HepG2 (cell line): ENCODE data around the gene NCOA4. TPM values are rescaled to one million over a fixed set of nuclear protein-coding genes. Genes with fewer than 3 reads are reported as not detected.

Experiments used
- ATF3 ChIP-seq: sonication (generic); formaldehyde crosslinking; IDR thresholded peaks from 2 replicates; pipeline ENCODE4 v1.4.0; 2020; ENCODE audit warnings: missing genetic modification reagents
- EHMT2 ChIP-seq: fragments of 200-600 bp; sonication (generic); IDR thresholded peaks from 2 replicates; pipeline ENCODE4 v1.7.0; 2017; ENCODE audit warnings: antibody characterized with exemption, low read depth, low read length, borderline replicate concordance
- FOXP1 ChIP-seq, 2 experiments: fragments of 450-650 bp in 1 of 2; IDR thresholded peaks; 2 replicates each; pipeline ENCODE4 v1.6.1; 2017 to 2018; ENCODE audit warnings: antibody characterized with exemption in 1 of 2
- HNF1B ChIP-seq: sonication (generic); formaldehyde crosslinking; IDR thresholded peaks from 2 replicates; pipeline ENCODE4 v1.5.1; 2020; ENCODE audit warnings: mild to moderate bottlenecking, moderate library complexity, missing genetic modification reagents
- JUNB ChIP-seq: sonication (generic); formaldehyde crosslinking; IDR thresholded peaks from 2 replicates; pipeline ENCODE4 v1.8.0; 2022; ENCODE audit warnings: missing genetic modification reagents, mild to moderate bottlenecking, borderline replicate concordance
- MIER2 ChIP-seq: IDR thresholded peaks from 2 replicates; pipeline ENCODE4 v1.6.1; 2016; ENCODE audit warnings: missing biosample characterization, missing genetic modification reagents
- MXD4 ChIP-seq: IDR thresholded peaks from 2 replicates; pipeline ENCODE4 v1.6.1; 2016; ENCODE audit warnings: mild to moderate bottlenecking, missing biosample characterization, missing genetic modification reagents
- PPARG ChIP-seq: conservative IDR thresholded peaks from 2 replicates; pipeline ENCODE4 v1.6.1; 2016; ENCODE audit warnings: missing biosample characterization, missing genetic modification reagents
- SAFB2 ChIP-seq: sonication (generic); formaldehyde crosslinking; IDR thresholded peaks from 2 replicates; pipeline ENCODE4 v1.5.1; 2020; ENCODE audit warnings: missing genetic modification reagents, low read depth, mild to moderate bottlenecking, borderline replicate concordance
- STAT6 ChIP-seq: sonication (generic); formaldehyde crosslinking; IDR thresholded peaks from 2 replicates; pipeline ENCODE4 v1.4.0; 2020; ENCODE audit warnings: missing genetic modification reagents, mild to moderate bottlenecking, borderline replicate concordance
- U2AF1 ChIP-seq: fragments of 200-400 bp; formaldehyde crosslinking; optimal IDR thresholded peaks from 2 replicates; pipeline ENCODE3; 2017; ENCODE audit warnings: mild to moderate bottlenecking, low read depth, low read length
- ZBTB21 ChIP-seq: sonication (generic); formaldehyde crosslinking; IDR thresholded peaks from 2 replicates; pipeline ENCODE4 v1.4.0; 2020; ENCODE audit warnings: missing genetic modification reagents
- ZEB1 ChIP-seq: IDR thresholded peaks from 2 replicates; pipeline ENCODE4 v1.6.1; 2012; ENCODE audit warnings: mild to moderate bottlenecking, low read depth, inconsistent platforms; ENCODE audit not compliant: insufficient replicate concordance
- ZFP82 ChIP-seq: sonication (generic); formaldehyde crosslinking; IDR thresholded peaks from 2 replicates; pipeline ENCODE4 v1.5.1; 2020; ENCODE audit warnings: mild to moderate bottlenecking, missing genetic modification reagents, borderline replicate concordance
- ZFP90 ChIP-seq: sonication (generic); formaldehyde crosslinking; IDR thresholded peaks from 2 replicates; pipeline ENCODE4 v1.8.0; 2022; ENCODE audit warnings: missing genetic modification reagents, mild to moderate bottlenecking, inconsistent platforms, borderline replicate concordance
- ZFP91 ChIP-seq: sonication (generic); formaldehyde crosslinking; IDR thresholded peaks from 2 replicates; pipeline ENCODE4 v1.9.0; 2022; ENCODE audit warnings: missing genetic modification reagents, mild to moderate bottlenecking, borderline replicate concordance
- ZIK1 ChIP-seq: sonication (generic); formaldehyde crosslinking; IDR thresholded peaks from 2 replicates; pipeline ENCODE4 v1.5.0; 2020; ENCODE audit warnings: mild to moderate bottlenecking, low read depth, missing genetic modification reagents, borderline replicate concordance
- ZNF20 ChIP-seq: sonication (generic); formaldehyde crosslinking; IDR thresholded peaks from 2 replicates; pipeline ENCODE4 v1.4.0; 2020; ENCODE audit warnings: mild to moderate bottlenecking, moderate library complexity, missing genetic modification reagents
- ZNF235 ChIP-seq: sonication (generic); formaldehyde crosslinking; IDR thresholded peaks from 2 replicates; pipeline ENCODE4 v1.8.1; 2023; ENCODE audit warnings: mild to moderate bottlenecking, missing genetic modification reagents, borderline replicate concordance
- ZNF660 ChIP-seq: sonication (generic); formaldehyde crosslinking; IDR thresholded peaks from 2 replicates; pipeline ENCODE4 v1.5.1; 2020; ENCODE audit warnings: mild to moderate bottlenecking, low read depth, missing genetic modification reagents, borderline replicate concordance
- ZSCAN5A ChIP-seq: sonication (generic); formaldehyde crosslinking; IDR thresholded peaks from 2 replicates; pipeline ENCODE4 v1.8.0; 2022; ENCODE audit warnings: mild to moderate bottlenecking, missing genetic modification reagents, borderline replicate concordance
- polyA plus RNA-seq, 8 experiments: library from polyadenylated mRNA; depleted of rRNA in 3 of 8; stranded (reverse) in 7 of 8; unstranded in 1 of 8; fragments of >200 nt; fragmentation: Illumina TruSeq in 4 of 8; extraction: Trizol in 4 of 8; gene quantifications; 2 replicates each; pipeline versions ENCODE4 v1.2.1 to v1.2.3, GENCODE V29; 2011 to 2016; ENCODE audit warnings: low read depth in 4 of 8, missing spikeins in 1 of 8, mixed read lengths in 1 of 8; ENCODE audit not compliant: insufficient read depth in 1 of 8
- total RNA-seq, 5 experiments: library from RNA; depleted of rRNA; stranded (reverse); fragments of >200 nt; fragmentation: Illumina TruSeq; extraction: Trizol; gene quantifications; 2 replicates each; pipeline ENCODE4 v1.2.3, GENCODE V29; 2016; ENCODE audit warnings: low read depth in 1 of 5

The NCOA4 gene
- total and polyA plus RNA-seq, 2 of the 13 experiments (the other 11 are each of a cell fraction or from before 2014, with no cell fraction given) = 306 to 400 TPM

GRCh38 chr10:45997994-45998763, 32.2 kb downstream of the NCOA4 start (continued):
- TF ChIP-seq ZSCAN5A (CRISPR knock-in tag) (peak; percentile 81; the same call in 1 of the 2 replicates), U2AF1 (no peak), ATF3 (CRISPR knock-in tag) (no peak), ZFP82 (peak; percentile 79; the same call in 1 of the 2 replicates), EHMT2 (peak; percentile 84; the same call in 1 of the 2 replicates), HNF1B (CRISPR knock-in tag) (peak; percentile 45; the same call in 1 of the 2 replicates), ZNF660 (no peak), ZNF20 (CRISPR knock-in tag) (no peak), ZNF235 (CRISPR knock-in tag) (no peak), PPARG (CRISPR knock-in tag) (peak; percentile 98), FOXP1 (IDR thresholded peaks at IDR 0.05) (peak; percentile 68), FOXP1 (CRISPR knock-in tag; IDR thresholded peaks at IDR 0.05) (peak; percentile 96), SAFB2 (CRISPR knock-in tag) (no peak), JUNB (CRISPR knock-in tag) (no peak), ZIK1 (CRISPR knock-in tag) (no peak), STAT6 (CRISPR knock-in tag) (peak; percentile 22; the same call in 1 of the 2 replicates), ZEB1 (peak; percentile 66), ZFP91 (no peak), ZBTB21 (no peak), MIER2 (peak; percentile 50; the same call in 1 of the 2 replicates), ZFP90 (CRISPR knock-in tag) (no peak), MXD4 (CRISPR knock-in tag) (no peak)
